NT2/D1 (cell line): ENCODE measurements around the gene DOCK11.

Experiments
- YY1 ChIP-seq: IDR thresholded peaks from 2 replicates; pipeline ENCODE4 v1.6.1; 2011; ENCODE audit not compliant: insufficient read length, insufficient read depth
- ZNF274 ChIP-seq: IDR thresholded peaks from 2 replicates; pipeline ENCODE4 v1.6.1; 2011; ENCODE audit warnings: mild to moderate bottlenecking, low read depth, low read length

- no peak for TF ChIP-seq ZNF274
- no peak for TF ChIP-seq YY1
These were observed 40.6 kb downstream of the DOCK11 start for GRCh38 chrX:118536204-118536603.
